Stimulated activated CD8-positive, alpha-beta memory T cell treated with anti-CD3 and anti-CD28 coated beads, Interleukin-15, amount 100 ng/mL, for 48 hours (primary cell): Measurements from ENCODE around the gene DPYD.

Experiments
- DNase-seq, 2 donors: peaks; one replicate each; pipeline ENCODE4 v3.0.0-alpha.2; 2020; ENCODE audit warnings: low read depth in 2 of 2

Gene DPYD

DNA sequence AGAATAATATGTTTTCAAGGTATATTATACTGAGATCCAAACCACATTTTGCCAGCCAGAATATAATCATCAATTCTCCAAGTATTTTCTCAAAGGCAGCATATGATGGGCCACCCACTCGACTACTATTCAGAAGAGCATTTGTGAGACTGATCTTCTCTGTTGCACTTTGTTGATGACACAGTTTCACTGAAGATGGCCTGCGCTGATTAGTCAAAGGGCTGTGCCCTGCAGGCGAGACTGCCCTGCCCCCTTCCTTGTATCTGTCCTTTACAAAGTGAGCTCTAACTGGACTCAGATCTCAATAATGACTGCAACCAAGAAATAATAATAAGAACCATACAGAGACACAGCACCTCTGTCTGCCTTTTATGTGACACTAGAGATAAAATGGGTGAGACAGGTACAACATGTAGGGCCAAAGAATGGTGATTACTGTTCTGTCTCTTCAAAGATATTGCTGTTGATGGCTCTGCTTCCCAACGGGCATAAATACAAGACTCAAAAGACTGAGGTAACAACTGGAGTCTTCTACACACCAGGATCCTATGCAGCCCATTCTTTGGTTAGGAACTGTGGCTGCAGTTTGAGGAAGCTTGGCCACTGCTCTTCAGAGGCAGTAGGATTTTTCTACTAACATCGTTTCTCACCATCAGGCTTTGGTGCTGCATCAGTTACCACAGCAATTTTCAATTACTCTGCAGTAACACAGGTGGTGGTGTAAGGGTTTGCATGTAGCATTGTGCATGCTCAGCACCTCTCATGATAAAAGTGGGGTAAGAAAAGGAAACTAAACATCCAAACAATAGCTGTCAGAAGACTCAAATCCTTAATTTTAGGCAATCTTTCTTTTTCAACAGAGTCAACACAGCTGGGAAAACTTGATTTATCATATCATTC, 718.1 kb downstream of the DPYD start:
- DNase-seq: no peak

DNA sequence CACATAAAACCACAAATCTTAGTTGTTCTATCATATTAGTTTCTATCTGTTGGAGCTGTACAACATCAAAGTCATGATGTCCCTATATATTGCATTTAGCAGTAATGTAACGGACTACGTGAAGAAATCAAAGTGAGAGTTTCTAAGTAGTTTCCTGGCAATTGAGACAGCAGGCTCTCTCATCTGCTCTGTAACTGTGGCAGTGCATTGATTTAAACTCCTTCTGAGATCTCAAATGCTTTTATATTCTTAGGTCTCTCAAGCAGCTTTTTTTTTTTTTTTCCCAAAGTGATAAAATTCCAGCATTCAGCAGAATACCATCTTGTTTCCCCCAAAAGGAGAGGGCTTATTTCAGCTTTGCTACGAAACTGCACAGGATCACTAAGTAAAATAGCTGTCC, 719.2 kb downstream of the DPYD start:
- DNase-seq: no peak

DNA sequence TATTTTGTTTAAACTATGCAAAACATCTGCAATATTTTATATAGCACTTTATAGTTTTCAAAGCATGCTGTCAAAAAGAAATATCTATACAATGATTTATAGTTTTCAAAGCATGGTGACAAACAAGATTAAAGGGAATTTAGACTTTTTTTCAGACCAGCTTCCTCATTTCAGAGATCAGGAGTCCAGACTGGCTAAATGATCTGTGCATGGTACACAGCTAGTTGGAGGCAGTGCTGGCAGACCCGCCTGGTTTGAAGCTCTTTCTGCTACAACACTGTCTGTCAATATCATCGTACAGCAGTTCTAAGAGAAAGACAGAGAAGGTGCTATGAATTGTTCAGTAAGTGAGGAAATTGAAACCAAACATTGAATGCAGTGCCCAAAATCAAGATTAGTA, 720.2 kb downstream of the DPYD start:
- DNase-seq: no peak

DNA sequence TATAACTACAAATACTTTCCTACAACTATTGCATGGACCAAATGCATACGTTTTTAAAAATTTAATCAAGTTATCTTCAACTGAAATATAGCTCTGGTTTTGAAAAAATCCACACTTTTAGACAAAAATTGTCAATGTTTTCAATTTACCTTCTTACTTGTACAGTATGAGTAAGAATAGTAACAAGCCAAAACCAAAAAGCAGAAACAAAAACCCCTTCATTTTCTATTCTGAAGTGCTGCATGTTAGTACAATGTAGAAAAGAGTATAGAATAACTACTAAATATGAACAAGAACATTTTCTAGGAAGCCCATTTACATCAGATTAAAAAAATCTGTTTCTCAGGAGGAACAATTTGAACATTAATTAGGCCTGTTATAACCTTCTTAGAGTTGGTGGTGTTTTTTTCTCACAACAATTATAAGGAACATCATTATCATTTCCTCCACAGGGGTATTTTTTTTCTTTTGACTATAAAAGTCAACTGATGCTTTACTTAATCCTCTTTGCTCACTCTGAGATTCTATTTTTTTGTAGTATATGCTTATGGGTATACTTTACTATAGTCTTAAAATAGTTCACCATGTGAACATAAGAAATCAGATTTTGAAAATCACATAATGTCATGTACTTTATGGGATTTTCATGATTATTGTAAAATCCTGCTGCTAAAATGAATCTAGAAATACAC, 723.9 kb downstream of the DPYD start:
- DNase-seq: no peak

DNA sequence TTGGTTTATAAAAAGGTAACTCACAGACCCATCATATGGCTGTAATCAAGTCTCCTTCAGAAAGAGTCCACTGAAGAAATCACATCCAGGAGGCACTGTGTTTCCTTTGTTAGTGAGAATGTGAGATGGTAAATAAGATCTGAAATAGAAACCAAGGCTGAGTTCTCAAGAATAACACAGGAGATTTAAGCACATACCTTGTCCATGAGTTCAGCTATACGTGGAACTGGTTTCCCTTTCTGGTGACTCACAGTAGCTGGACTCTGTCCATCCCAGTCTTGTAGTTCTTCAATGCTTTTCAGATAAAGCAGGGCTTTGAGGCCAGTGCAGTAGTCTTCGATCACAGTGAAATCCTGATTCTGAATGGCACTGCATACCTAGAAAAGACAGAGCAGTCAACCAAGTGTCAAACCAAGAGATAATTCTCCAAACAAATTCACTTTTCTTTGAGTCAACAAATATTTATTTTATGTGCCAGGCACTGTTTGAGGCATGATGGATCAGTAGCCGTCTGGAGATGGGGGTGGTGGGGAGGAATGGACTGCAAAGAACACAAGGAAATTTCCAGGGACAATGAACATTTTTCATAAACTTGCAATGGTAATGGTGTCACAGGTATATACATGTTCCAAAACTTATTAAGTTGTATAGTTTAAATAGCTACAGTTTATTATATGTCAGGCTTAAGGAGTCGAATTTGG, 727.8 kb downstream of the DPYD start:
- no peak for DNase-seq

DNA sequence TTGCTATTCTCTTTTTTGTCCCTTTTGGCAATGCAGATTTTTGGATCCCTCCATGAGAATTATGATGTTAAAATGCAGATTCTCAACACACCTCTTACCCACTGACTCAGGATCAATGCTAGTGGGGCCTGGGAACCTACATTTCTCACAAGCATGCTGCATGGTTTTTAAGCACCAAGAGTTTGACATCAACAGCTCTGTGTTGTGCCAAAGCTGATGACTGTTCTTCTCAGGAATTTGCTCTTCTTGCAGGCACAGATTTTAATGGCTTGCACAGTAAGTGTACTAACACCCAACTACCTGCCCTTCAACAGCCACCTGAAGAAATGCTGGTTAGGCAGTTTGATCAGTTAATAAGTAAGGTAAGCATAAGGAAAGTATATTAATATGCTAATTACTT, 730.5 kb downstream of the DPYD start:
- no peak for DNase-seq

DNA sequence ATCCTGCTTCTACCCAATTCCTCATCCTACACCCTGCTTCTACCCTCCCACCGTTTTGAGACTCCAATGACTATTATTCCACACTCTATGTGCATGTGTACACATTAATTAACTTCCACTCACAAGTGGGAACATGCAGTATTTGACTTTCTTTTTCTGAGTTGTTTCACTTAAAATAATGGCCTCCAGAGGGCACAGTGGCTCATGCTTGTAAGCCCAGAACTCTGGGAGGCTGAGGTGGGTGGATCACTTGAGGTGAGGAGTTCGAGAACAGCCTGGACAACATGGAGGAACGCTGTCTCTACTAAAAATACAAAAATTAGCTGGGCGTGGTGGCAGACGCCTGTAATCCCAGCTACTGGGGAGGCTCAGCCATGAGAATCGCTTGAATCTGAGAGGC, 734.5 kb downstream of the DPYD start:
- DNase-seq: no peak

DNA sequence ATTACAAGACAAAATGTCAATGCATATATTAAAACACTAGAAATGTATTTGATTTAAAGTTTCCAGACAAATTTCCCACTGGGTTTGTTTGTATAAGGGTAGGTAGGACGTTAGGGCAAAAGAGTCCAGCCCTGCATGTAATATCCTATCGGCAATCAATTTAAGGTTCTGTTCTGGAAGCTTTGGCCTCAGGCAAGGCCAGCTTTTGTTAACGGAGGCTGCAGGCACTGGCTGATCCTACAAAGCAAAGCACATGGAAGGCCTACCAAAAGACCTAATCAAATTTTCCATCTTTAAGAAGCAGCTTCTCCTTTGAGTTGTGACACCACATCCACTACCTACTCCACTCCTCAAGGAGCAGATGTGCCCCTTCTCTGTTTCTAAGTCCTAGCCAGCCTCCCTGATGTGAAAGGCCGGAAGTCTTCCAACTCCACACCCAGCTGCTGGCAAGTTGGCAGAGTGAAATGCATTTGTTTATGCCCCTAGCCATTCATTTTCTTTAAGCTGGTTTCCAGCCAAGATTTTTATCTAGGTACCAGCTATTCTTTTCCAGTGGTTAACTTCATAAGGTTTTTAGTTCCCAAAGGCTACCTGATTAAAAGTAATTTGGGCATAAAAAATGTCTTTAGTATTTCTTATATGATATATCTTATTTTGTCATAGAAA, 746.7 kb downstream of the DPYD start:
- DNase-seq: no peak

DNA sequence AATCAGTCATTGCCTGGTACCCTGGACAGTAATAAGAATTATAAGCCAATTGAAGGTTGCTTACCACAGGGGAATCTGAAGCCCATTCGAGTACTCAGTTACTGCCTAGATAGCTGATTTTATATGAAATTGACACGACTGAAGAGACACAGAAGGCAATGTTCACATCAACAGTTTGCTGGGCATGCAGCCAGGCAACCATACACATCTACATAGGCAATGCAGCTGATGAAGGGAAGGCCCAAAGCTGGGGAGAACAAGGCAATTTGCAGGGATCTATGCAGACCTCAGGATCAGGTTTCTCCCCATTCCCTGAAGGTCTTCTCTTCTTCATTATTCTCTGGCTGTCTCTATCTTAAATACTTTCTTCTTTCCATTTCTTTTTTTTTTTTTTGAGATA, 750.5 kb downstream of the DPYD start:
- no peak for DNase-seq

DNA sequence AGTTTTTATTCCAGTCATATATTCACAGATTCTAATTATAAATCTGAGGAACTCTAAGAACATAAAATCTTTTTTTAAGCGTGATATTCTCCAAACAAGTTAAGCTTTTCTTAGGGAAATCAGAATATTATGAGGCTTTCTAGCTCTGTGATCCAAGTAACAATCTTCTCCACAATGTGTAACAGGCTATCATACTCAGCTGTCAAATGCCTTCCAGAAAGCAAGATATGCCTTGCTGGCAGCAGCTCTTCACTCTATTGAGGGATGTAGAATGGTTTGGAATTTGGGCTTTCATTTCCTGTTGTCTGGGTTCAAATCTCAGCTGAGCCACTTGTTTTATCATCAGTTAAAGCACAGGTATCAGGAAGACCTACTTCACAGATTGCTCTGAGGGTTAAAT, 752.8 kb downstream of the DPYD start:
- no peak for DNase-seq

DNA sequence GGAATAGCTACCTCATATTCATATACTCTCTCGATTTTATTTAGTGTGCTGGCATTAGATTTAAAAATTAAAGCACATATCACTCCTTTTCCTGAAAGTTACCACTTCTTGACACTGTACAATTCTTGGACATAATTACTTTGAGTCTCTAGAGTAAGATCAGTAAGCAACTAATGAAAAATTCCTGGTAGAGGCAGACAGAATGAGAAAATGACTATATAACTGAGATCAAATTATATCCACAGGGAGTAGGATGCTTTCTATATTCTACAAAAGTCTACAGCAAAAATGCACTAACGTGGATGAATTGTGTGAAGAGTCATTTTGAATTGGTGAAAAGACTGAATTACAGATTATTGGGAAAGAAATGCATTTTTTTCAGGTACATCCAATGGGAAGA, 753.6 kb downstream of the DPYD start:
- DNase-seq: no peak

DNA sequence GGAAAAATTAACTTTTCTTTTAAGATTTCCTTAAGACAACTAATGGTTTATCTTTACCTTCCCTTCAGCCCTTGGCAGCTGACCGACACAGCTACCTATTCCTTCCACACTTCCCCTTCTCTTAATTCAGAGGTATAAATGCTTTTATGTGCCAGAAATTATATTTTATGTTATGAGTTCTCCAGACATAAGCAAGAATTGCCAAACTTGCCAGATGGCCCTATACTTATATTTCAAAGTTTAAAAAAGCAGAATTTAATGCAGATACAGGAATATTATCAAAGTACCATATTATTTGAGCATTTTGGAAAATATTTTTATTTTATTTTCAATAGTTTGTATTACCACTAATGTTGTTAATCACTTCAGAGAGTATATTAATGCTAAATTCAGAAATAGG, 754.2 kb downstream of the DPYD start:
- no peak for DNase-seq

DNA sequence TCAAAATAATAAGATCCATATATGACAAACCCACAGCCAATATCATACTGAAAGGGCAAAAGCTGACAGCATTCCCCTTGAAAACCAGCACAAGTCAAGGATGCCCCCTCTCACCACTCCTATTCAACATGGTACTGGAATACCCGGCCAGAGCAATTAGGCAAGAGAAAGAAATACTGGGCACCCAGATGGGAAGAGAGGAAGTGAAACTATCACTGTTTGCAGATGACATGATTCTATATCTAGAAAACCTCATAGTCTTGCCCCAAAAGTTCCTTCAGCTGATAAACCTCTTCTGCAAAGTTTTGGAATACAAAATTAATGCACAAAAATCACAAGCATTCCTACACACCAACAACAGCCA, 756.6 kb downstream of the DPYD start:
- no peak for DNase-seq

DNA sequence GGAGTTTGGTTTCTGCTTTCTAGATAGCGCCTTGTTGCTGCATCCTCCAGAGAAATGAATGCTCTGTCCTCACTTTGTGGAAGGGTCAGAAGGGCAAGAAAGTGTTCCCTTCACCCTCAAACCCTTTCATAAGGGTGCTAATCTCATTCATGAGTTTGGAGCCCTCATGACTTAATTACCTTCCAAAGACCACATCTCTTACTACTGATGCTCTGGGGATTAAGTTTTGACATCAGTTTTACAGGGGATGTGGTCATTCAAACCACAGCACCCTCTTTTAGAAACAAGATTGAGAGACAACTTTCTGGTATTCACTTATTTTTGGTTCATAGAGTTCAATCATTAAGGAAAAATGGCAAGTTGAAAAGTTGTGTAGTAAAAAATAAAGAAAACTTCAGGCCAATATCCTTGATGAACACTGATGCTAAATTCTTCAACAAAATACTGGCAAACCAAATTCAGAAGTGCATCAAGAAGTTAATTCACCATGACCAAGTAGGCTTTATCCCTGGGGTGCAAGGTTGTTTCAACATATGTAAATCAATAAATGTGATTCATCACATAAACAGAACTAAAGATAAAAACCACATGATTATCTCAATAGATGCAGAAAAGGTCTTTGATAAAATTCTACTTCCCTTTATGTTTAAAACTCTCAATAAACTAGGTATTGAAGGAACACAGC, 757.1 kb downstream of the DPYD start:
- no peak for DNase-seq

DNA sequence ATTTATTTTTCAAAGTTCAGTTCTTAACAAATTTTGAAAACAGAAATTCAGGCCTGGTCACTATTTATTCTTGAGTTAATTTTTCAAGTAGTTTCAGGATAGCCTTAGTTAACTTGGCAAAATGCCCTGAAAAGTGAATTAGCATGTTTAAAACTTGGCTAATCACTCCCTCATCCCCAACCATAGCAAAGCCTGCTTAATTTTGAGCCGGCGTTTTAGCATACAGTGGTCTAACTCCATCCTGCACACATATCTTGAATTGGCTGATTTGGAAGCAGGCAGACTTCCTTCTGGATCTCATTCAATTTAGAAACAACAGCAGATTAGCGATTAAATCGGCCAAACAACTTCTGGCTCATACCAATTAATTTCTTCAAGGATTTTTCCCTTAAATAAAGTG, 760.0 kb downstream of the DPYD start:
- DNase-seq: no peak

DNA sequence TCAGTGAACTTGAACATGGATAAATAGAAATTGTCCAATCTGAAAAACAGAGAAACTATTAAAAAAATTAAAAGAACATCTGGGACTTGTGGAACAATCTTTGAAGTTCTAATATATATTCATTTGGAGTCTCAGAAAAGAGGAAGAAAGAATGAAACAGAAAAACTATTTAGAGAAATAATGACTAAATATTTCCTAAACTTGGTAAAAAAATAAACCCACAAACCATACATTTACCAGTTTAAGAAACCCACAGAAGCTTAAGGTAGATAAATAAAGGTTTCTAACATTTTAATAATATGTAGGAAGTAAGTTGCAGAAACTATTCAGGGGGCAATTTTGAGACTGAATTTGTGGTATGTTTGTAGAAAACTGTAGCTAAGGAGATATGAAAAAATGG, 761.5 kb downstream of the DPYD start:
- no peak for DNase-seq

DNA sequence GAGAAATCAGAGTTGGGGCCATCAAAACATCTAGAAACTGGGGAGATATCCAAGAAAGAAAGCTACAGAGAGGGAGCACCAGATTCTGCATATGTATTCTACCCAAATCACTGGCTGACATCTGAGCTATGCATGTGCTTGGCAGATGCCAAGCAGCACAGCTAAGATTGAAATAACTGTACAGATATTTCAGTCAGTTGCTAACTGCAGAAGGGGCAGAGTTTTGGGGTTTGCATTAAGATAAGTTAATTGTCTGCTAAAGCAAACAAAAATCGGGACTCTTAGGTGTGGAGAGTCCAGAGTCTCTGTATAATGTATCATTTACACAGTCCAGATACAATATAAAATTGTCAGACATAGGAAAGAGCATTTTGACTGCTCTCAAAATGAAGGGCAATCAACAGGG, 762.1 kb downstream of the DPYD start:
- DNase-seq: no peak

DNA sequence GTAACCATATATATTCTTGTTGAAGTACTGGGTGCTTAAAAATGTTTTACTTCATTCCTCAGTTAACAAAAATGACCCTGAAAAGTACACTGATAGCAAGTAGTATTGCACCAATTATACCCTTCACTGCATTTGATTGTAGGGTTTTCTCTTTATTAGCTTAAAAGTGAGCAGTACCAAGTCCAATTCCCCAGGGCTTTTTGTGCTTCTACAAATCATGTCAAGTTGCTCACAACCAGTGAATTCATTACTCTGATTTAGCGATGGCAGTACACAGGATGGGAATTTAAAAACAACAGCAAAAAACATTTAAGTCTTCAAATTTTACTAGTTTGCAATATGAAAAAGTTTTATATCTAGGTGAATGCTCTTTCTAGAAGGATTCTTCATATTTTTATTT, 762.8 kb downstream of the DPYD start:
- DNase-seq: no peak

DNA sequence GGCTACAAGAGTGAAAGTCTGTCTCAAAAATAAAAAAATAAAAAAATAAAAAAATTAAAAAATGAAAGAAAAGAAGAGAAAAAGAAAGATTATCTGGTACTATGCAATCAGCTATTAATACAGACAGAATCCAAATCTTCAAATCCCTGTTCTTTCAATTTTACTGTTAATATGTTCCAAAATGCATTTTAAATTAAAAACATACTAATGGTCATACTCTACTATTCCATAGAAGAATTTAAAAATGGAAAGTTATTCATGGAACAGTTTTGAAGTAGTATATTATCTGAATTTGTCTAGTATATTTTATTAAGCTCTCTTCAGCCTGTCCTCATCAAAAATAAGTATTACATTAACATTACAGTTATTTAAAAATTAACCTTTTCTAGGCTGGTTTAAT, 769.2 kb downstream of the DPYD start:
- DNase-seq: no peak

DNA sequence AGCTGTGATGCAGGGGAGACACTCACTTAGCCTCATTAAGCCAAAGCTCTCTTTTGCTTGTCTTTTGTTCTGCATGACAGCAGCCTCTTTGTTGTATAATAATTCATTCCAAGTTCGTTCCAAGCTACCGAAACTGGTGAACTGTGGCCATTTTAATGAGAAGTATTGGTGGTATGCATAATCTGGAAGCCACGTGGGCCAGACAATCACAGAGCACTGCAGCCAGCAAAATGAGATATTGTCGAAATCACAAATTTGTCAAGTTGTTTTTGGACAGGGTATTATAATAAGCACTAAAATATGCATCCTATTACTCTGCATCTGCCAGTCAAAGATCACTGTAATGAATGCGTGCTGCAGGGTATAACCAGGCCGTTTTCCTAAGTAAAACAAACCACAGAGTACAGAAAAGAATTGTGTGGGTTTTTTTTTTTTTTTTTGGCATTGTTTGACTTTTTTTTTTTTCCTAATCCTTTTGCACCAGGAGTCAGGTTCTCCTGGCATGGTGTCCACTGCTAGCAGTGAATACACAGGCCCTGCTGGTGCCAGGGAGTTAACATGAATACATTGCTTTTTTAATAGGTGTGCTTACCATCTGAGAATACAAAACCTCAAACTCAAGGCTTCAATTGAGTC, 775.4 kb downstream of the DPYD start:
- DNase-seq: no peak

DNA sequence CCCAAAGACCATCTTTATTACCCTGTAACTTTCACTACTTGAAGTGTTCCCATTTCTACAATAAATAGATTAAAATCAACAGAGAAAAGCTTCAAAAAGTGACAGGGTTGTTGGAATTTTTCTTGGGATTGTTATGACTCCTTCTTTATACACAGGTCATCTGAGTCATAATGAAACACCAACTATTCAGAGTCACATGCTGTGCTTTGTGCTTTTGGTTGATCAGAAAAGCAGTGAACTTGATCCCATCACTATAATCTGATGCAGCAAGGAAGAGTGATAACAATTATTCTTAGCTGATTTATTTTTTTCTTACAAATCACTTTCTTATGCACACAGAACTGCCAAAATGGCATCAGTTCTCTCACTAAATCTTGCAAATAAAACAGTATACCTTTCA, 776.3 kb downstream of the DPYD start:
- DNase-seq: no peak
